ENCODE results near the gene ULBP2. TPM values are rescaled to one million over a fixed set of nuclear protein-coding genes. Genes with fewer than 3 reads are reported as not detected.
"Not testable (repeated sequence)": the region's sequence is repeated elsewhere in the genome, so short reads cannot be mapped to it uniquely, and the experiment has no call there.

The ULBP2 gene
- total RNA-seq, 1 experiment from 2014 or later = 2.9 TPM

DNA sequence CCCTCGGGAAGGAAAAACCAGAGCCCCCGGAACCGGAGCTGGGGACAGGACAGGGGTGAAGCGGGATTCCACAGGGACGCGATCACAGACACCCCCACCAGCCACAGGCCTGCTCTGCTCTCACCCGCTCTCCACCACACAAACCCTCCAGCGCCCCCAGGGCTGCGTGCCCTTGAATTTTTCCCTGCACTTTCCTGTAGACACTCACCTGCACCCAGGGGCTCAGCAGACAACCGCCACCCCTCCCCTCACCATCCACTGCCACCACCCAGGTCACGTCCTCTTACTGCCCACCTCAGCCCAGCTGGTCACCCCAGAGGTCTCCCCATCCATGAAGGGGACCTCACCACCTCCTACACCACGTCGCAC lies 631 bp downstream of the ULBP2 start:
- peak overlapping the region; percentile 83 for H3K4me3 ChIP-seq
- no peak overlapping the region for H3K27ac ChIP-seq
- H3K36me3 ChIP-seq (ENCODE audit: low read depth) = no peaks in the 10 kb centered on the region
- CTCF ChIA-PET = no interaction called here
- no peaks in the 10 kb centered on the region for H3K9me3 ChIP-seq (ENCODE audit: insufficient read depth, low read depth)
- H3K79me2 ChIP-seq (ENCODE audit: low read depth) = no peaks in the 10 kb centered on the region
- no peaks in the 10 kb centered on the region for H3K9me2 ChIP-seq (ENCODE audit: insufficient read depth)
- H3K27me3 ChIP-seq (ENCODE audit: insufficient read depth, low read depth) = no peaks in the 10 kb centered on the region
- TF ChIP-seq, protein P1, sequence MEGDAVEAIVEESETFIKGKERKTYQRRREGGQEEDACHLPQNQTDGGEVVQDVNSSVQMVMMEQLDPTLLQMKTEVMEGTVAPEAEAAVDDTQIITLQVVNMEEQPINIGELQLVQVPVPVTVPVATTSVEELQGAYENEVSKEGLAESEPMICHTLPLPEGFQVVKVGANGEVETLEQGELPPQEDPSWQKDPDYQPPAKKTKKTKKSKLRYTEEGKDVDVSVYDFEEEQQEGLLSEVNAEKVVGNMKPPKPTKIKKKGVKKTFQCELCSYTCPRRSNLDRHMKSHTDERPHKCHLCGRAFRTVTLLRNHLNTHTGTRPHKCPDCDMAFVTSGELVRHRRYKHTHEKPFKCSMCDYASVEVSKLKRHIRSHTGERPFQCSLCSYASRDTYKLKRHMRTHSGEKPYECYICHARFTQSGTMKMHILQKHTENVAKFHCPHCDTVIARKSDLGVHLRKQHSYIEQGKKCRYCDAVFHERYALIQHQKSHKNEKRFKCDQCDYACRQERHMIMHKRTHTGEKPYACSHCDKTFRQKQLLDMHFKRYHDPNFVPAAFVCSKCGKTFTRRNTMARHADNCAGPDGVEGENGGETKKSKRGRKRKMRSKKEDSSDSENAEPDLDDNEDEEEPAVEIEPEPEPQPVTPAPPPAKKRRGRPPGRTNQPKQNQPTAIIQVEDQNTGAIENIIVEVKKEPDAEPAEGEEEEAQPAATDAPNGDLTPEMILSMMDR (conservative IDR thresholded peaks at IDR 0.05) = no peak
- TF ChIP-seq EZH2 (IDR thresholded peaks at IDR 0.05; ENCODE audit: low read depth) = no peak
- H3K4me2 ChIP-seq = peak overlapping the region; percentile 91
- intact Hi-C loops (cut with micrococcal nuclease; ENCODE audit: unreplicated experiment) = no loop called here
- H4K20me1 ChIP-seq (ENCODE audit: insufficient read depth) = no peaks in the 10 kb centered on the region
- H2AFZ ChIP-seq = peak overlapping the region; percentile 94
- DNase-seq = no peak
- H3F3A ChIP-seq (ENCODE audit: insufficient read depth, low read depth) = no peaks in the 10 kb centered on the region
- BruUV-seq (replicated peaks) = no TSS peak
- 0 out of 2 replicates have a peak, but pooled peaks cover 5% of the 10 kb centered on the region for H3K4me1 ChIP-seq (replicated peaks; ENCODE audit: insufficient read depth)
- POLR2A ChIA-PET (ENCODE audit: unreplicated experiment) = no interaction called here

DNA sequence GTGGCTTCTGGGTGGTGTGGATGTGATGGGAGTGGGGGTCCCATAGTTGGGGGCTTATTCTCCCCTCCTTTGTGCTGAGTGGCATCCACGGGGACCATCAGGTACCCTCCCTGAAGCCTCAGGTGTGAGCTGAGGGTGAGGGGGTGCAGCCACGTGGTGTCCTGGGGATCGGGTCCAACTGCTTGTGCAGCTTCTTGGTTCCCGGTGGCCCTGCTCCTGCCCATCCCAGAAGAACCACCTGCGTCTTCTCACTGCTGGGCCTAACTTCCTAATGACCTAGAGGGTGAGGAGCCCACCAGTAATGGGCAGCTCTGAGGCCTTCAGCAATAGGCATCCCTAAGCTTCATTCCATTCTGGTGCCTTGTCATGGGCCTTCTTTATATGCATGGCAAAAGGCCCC lies 1.5 kb downstream of the ULBP2 start:
- POLR2A ChIA-PET (ENCODE audit: unreplicated experiment); H3K9me2 ChIP-seq (ENCODE audit: insufficient read depth); H3K4me2 ChIP-seq; H3F3A ChIP-seq (ENCODE audit: insufficient read depth, low read depth); H3K4me1 ChIP-seq (replicated peaks; ENCODE audit: insufficient read depth); intact Hi-C loops (cut with micrococcal nuclease; ENCODE audit: unreplicated experiment); H3K79me2 ChIP-seq (ENCODE audit: low read depth); DNase-seq; BruUV-seq (replicated peaks); H3K36me3 ChIP-seq (ENCODE audit: low read depth); H3K27ac ChIP-seq; H3K9me3 ChIP-seq (ENCODE audit: insufficient read depth, low read depth); CTCF ChIA-PET; H3K4me3 ChIP-seq; H4K20me1 ChIP-seq (ENCODE audit: insufficient read depth); H2AFZ ChIP-seq; H3K27me3 ChIP-seq (ENCODE audit: insufficient read depth, low read depth): not testable (repeated sequence)

DNA sequence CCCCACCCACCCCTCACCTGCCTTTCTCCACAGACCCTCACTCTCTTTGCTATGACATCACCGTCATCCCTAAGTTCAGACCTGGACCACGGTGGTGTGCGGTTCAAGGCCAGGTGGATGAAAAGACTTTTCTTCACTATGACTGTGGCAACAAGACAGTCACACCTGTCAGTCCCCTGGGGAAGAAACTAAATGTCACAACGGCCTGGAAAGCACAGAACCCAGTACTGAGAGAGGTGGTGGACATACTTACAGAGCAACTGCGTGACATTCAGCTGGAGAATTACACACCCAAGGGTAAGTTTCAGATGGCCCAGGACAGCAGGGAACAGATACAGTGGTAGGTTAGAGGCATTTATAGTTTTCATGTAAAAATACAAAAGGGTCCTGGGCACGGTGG lies 3.5 kb downstream of the ULBP2 start:
- H3K4me2 ChIP-seq; H3K27ac ChIP-seq; CTCF ChIA-PET; H3K9me2 ChIP-seq (ENCODE audit: insufficient read depth); POLR2A ChIA-PET (ENCODE audit: unreplicated experiment); DNase-seq; intact Hi-C loops (cut with micrococcal nuclease; ENCODE audit: unreplicated experiment); H3K4me1 ChIP-seq (replicated peaks; ENCODE audit: insufficient read depth); H3K9me3 ChIP-seq (ENCODE audit: insufficient read depth, low read depth); H3F3A ChIP-seq (ENCODE audit: insufficient read depth, low read depth); H3K27me3 ChIP-seq (ENCODE audit: insufficient read depth, low read depth); H3K79me2 ChIP-seq (ENCODE audit: low read depth); BruUV-seq (replicated peaks); H2AFZ ChIP-seq; H3K4me3 ChIP-seq; H3K36me3 ChIP-seq (ENCODE audit: low read depth); H4K20me1 ChIP-seq (ENCODE audit: insufficient read depth): not testable (repeated sequence)

DNA sequence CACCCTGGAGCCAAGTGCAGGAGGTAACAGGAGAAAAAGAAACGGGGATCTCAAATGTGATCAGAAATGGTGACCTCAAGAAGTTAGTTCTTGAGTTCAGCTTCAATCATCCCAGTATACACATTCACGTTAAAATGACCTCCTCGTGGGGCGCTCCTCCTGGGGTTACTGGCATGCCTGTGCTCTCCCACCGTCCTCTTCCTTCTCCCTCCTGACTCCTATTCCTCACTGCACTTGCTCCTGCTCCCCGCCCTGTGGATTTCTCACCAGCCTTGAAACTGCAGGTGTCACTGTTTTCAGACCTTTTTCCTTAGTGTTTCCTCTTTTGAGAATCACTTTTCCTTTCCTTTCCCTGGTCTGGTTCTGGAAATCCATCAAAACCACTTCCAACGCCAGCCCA lies 4.8 kb downstream of the ULBP2 start:
- H2AFZ ChIP-seq; H3K79me2 ChIP-seq (ENCODE audit: low read depth); H3K36me3 ChIP-seq (ENCODE audit: low read depth); H3K4me2 ChIP-seq; intact Hi-C loops (cut with micrococcal nuclease; ENCODE audit: unreplicated experiment); H3K27ac ChIP-seq; DNase-seq; H3K9me3 ChIP-seq (ENCODE audit: insufficient read depth, low read depth); H4K20me1 ChIP-seq (ENCODE audit: insufficient read depth); BruUV-seq (replicated peaks); H3K4me3 ChIP-seq; H3K9me2 ChIP-seq (ENCODE audit: insufficient read depth); CTCF ChIA-PET; H3F3A ChIP-seq (ENCODE audit: insufficient read depth, low read depth); H3K27me3 ChIP-seq (ENCODE audit: insufficient read depth, low read depth); POLR2A ChIA-PET (ENCODE audit: unreplicated experiment); H3K4me1 ChIP-seq (replicated peaks; ENCODE audit: insufficient read depth): not testable (repeated sequence)

DNA sequence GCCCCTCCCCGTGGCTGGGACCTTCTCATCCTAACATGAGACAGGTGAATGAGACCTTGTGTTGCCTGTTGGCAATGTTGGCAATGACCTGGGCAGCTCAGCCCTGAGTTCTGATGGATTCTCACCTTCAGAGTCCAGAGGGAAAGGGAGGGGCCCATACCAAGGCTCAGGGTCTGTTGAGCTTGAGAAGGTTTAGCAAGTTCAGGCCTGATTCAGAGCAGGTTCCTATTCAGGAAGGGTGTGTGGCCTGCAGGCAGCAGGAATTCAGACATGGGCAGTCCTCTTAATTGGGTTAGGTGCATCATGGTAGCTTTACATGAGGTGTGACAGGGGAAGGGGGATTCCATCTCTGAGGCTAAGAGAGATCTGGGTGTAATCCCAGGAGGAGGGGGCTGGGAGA lies 5.7 kb downstream of the ULBP2 start:
- H2AFZ ChIP-seq; H3F3A ChIP-seq (ENCODE audit: insufficient read depth, low read depth); H3K79me2 ChIP-seq (ENCODE audit: low read depth); H3K27ac ChIP-seq; H3K9me2 ChIP-seq (ENCODE audit: insufficient read depth); BruUV-seq (replicated peaks); H3K4me3 ChIP-seq; H3K36me3 ChIP-seq (ENCODE audit: low read depth); DNase-seq; H3K4me1 ChIP-seq (replicated peaks; ENCODE audit: insufficient read depth); CTCF ChIA-PET; H3K9me3 ChIP-seq (ENCODE audit: insufficient read depth, low read depth); H3K4me2 ChIP-seq; intact Hi-C loops (cut with micrococcal nuclease; ENCODE audit: unreplicated experiment); H3K27me3 ChIP-seq (ENCODE audit: insufficient read depth, low read depth); H4K20me1 ChIP-seq (ENCODE audit: insufficient read depth); POLR2A ChIA-PET (ENCODE audit: unreplicated experiment): not testable (repeated sequence)

Data from PC-9 (cell line).